Breast epithelium (tissue), 4 donors: ENCODE data around the gene TNFSF13B. TPM values are rescaled to one million over a fixed set of nuclear protein-coding genes. Genes with fewer than 3 reads are reported as not detected.
A peak's percentile ranks its signal among the peaks of the same experiment; 100 is the strongest.

Experiments used
- DNase-seq, 2 donors: peaks; one replicate each; pipeline ENCODE4 v3.0.0-alpha.2; 2019; ENCODE audit warnings: low spot score in 2 of 2
- H3K27ac ChIP-seq, 2 donors: fragments of 200-600 bp; sonication (generic) in 1 of 2; one replicate each; pipeline ENCODE4 v1.5.1; 2016 to 2019; ENCODE audit warnings: mild to moderate bottlenecking in 1 of 2
- H3K27me3 ChIP-seq, 2 donors: fragments of 200-600 bp; sonication (generic) in 1 of 2; one replicate each; pipeline versions ENCODE4 v1.5.1 to v1.6.0; 2017 to 2019; ENCODE audit warnings: control low read depth in 1 of 2, mild to moderate bottlenecking in 1 of 2
- H3K36me3 ChIP-seq: fragments of 200-600 bp; one replicate; pipeline ENCODE4 v1.5.1; 2019
- H3K4me1 ChIP-seq, 2 donors: fragments of 200-600 bp; sonication (generic); one replicate each; pipeline ENCODE4 v1.5.1; 2016 to 2019; ENCODE audit warnings: control low read depth in 1 of 2
- H3K4me3 ChIP-seq, 3 donors: fragments of 200-600 bp; sonication (generic); 1 replicate in 2 of 3; 2 replicates in 1 of 3; pipeline ENCODE4 v1.5.1; 2016 to 2019; ENCODE audit warnings: mild to moderate bottlenecking in 3 of 3, moderate library complexity in 2 of 3
- H3K9me3 ChIP-seq, 2 donors: fragments of 200-600 bp; sonication (generic) in 1 of 2; one replicate each; pipeline ENCODE4 v1.5.1; 2016 to 2019; ENCODE audit warnings: control low read depth in 1 of 2
- CTCF ChIP-seq, 3 donors: fragments of 450-650 bp; IDR thresholded peaks; one replicate each; pipeline ENCODE4 v1.5.1; 2016 to 2017; ENCODE audit warnings: antibody characterized with exemption in 3 of 3, mild to moderate bottlenecking in 3 of 3, moderate library complexity in 3 of 3
- POLR2A ChIP-seq: fragments of 450-650 bp; IDR thresholded peaks from one replicate; pipeline ENCODE4 v1.6.1; 2016; ENCODE audit warnings: antibody characterized with exemption, mild to moderate bottlenecking, moderate library complexity
- POLR2AphosphoS5 ChIP-seq, 3 donors: sonication (generic); formaldehyde crosslinking; IDR thresholded peaks; one replicate each; pipeline ENCODE4 v1.6.1; 2017; ENCODE audit warnings: antibody characterized with exemption in 3 of 3
- intact Hi-C: fragments of 100-400 bp; cut with DNase I; formaldehyde crosslinking; loops from one replicate; pipeline ENCODE4 v1.15.1; 2023; ENCODE audit warnings: low total_unique reads
- total RNA-seq, 3 donors: library from RNA; depleted of rRNA; stranded (reverse); fragments of >200 nt; gene quantifications; one replicate each; pipeline ENCODE4 v1.1.0, GENCODE V29; 2016

The TNFSF13B gene
- total RNA-seq, 3 donors from 2014 or later: 3.2 to 4.5 (median 3.9) TPM

DNA sequence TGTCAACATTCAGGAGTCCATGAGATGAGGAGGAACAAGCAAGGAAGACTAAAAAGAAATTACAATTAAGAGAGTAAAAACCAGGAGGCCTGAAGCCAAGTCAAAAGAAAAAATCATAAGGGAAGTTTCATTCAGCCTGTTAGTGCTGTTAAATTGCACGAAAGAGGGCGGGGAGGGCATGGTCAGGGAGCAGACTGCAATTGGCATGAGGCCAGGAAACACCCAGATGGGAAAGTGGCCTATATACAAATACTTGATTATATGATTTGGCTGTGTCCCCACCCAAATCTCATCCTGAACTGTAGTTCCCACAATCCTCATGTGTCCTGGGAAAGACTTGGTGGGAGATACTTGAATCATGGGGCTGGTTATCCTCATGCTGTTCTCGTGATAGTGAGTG lies 43.9 kb downstream of the TNFSF13B start:
- Histone ChIP-seq H3K4me1 (no peaks in the 10 kb centered on the region), H3K27me3 (no peaks in the 10 kb centered on the region), H3K4me3 (no peak overlapping the region), H3K27ac (no peak overlapping the region), H3K36me3 (no peaks in the 10 kb centered on the region), H3K9me3 (no peaks in the 10 kb centered on the region)
- intact Hi-C loops: no loop called here
- TF ChIP-seq POLR2A: no peak
- no peak for TF ChIP-seq POLR2AphosphoS5 (IDR thresholded peaks at IDR 0.05)
- no peak for TF ChIP-seq CTCF (IDR thresholded peaks at IDR 0.05)
- no peak for DNase-seq

GRCh38 chr13:108315273-108315672 lies 45.8 kb downstream of the TNFSF13B start:
- no peaks in the 10 kb centered on the region for H3K4me1 ChIP-seq
- no peak overlapping the region for H3K27ac ChIP-seq
- H3K4me3 ChIP-seq: no peak overlapping the region
- TF ChIP-seq POLR2AphosphoS5 (IDR thresholded peaks at IDR 0.05) (no peak), CTCF (IDR thresholded peaks at IDR 0.05) (no peak), POLR2A (no peak)
- no peaks in the 10 kb centered on the region for H3K27me3 ChIP-seq
- DNase-seq: no peak
- intact Hi-C loops: no loop called here
- no peaks in the 10 kb centered on the region for H3K36me3 ChIP-seq
- no peaks in the 10 kb centered on the region for H3K9me3 ChIP-seq

DNA sequence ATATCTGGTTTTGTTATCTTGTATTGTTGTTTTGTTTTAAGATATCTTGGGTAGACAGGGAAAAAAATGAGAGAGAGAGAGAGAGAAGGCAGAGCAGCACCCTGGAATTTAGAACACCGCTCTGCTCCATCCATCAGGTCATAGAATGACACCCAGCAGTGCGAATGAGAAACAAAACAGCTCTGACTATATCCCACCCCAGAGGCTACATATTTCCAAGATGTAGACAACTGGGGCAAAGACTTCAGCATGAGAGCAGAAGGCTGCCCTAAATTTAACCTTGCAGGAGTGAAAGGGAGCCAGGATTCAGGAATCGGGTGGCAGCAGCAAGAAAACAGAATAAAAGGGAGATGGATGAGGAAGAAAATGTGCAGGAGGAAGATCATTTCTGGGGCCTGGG lies 46.5 kb downstream of the TNFSF13B start:
- no peak overlapping the region for H3K4me3 ChIP-seq
- H3K4me1 ChIP-seq: no peaks in the 10 kb centered on the region
- no peak overlapping the region for H3K27ac ChIP-seq
- DNase-seq: no peak
- no peaks in the 10 kb centered on the region for H3K36me3 ChIP-seq
- intact Hi-C loops: no loop called here
- no peaks in the 10 kb centered on the region for H3K9me3 ChIP-seq
- TF ChIP-seq POLR2AphosphoS5 (IDR thresholded peaks at IDR 0.05) (no peak), CTCF (IDR thresholded peaks at IDR 0.05) (no peak), POLR2A (no peak)
- H3K27me3 ChIP-seq: no peaks in the 10 kb centered on the region

- H3K9me3 ChIP-seq: no peaks in the 10 kb centered on the region
- intact Hi-C loops: no loop called here
Observed at GRCh38 chr13:108316413-108316812, 46.9 kb downstream of the TNFSF13B start.

DNA sequence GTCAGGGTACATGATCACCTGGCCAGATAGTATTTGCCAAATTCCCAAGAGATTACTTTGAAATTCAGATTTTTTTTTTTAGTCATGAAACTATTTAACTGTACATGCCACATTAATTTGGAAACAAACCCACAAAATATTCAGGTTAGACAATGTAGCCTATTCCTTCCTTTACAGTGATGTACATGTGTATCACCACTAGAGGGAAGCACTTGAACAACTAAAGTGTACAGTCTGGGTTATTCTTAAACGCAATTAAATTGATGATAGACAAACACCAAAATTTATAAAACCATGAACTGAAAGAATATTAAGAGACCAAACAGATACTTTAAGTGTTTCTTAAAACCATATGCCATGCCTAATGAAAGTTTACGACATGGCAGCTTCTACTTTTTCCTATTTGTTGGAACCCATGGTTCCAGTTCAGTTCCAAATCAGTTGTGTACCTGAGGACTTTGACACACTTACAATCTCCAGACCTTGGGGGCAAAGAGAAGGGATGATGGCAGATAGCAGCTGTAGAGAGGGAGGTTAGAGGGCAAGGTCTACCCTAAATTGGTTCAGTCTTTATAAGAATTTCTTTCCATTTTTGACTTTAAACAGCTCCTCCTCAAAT lies 52.8 kb downstream of the TNFSF13B start:
- no peaks in the 10 kb centered on the region for H3K4me1 ChIP-seq
- DNase-seq: no peak
- intact Hi-C loops: no loop called here
- H3K9me3 ChIP-seq: no peaks in the 10 kb centered on the region
- H3K4me3 ChIP-seq: no peak overlapping the region
- H3K36me3 ChIP-seq: no peaks in the 10 kb centered on the region
- TF ChIP-seq POLR2A (no peak), CTCF (IDR thresholded peaks at IDR 0.05) (peak; percentile 26 to 70 (median 30)), POLR2AphosphoS5 (IDR thresholded peaks at IDR 0.05) (no peak)
- H3K27me3 ChIP-seq: no peaks in the 10 kb centered on the region
- H3K27ac ChIP-seq: no peak overlapping the region

More at GRCh38 chr13:108316413-108316812, 46.9 kb downstream of the TNFSF13B start:
- Histone ChIP-seq H3K27me3 (no peaks in the 10 kb centered on the region), H3K27ac (no peak overlapping the region), H3K36me3 (no peaks in the 10 kb centered on the region), H3K4me1 (no peaks in the 10 kb centered on the region), H3K4me3 (no peak overlapping the region)
- TF ChIP-seq CTCF (IDR thresholded peaks at IDR 0.05) (no peak), POLR2A (no peak), POLR2AphosphoS5 (IDR thresholded peaks at IDR 0.05) (no peak)
- no peak for DNase-seq
